D341Med (cell line): ENCODE measurements around the gene ANKIB1.

ENCODE experiments used
- DNase-seq: peaks from one replicate; pipeline ENCODE4 v3.0.0; 2012; ENCODE audit warnings: low spot score

The ANKIB1 gene

DNA sequence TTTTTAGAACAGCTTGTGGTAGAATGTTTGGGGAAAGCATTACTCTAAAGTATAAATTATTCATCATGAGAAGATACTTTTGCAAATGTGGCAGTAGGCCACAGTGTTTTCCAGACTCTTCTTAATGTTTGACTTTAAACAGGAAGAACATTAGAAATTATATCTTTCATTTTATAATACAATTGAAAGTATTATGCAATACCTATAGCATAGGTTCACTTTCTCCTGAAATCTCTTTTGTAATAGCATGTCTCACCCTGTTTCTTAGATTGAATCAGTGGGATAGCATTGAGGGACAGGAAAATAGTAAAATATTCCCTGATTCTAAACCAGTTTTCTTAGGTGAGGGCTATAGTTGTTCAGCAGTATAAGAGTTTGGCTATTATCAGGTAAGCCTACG lies 23.1 kb downstream of the ANKIB1 start:
- DNase-seq = no peak

DNA sequence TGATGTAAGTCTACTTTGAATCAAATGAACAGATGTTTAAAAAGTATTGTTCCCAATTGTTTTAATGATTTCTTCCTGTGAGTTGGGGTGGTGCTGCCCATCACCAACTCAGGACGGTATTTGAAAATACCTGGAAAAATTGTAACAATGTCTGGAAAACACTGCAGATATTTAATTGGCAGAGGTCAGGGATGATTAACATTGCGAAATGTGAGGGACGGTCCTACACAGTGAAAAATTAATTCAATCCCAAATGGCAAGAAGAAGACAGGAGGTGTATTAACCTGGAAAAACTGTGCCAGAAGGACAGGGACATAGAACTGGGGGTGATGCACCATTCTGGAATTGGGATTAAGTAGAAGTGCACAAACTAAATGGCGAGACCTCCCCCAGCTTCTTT lies 29.6 kb downstream of the ANKIB1 start:
- DNase-seq = no peak

DNA sequence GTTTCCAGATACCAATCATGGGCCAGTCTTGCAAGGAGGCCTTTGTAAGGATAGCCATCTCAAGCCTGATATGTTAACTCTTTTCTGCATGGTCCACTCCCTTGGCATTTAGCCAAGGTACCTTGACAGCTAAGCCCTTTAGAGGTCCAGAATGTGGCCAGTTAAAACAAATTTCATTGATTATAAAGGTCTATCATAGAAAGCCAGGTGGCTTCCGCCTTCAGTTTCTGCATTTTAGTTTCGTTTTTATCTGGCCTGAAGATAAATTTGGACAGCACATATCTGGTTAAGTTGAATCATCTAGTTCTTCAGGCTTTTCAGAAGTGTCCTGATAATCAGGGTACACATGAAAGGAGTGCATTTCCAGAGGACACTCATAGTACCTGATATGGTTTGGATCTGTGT lies 30.7 kb downstream of the ANKIB1 start:
- DNase-seq = no peak

DNA sequence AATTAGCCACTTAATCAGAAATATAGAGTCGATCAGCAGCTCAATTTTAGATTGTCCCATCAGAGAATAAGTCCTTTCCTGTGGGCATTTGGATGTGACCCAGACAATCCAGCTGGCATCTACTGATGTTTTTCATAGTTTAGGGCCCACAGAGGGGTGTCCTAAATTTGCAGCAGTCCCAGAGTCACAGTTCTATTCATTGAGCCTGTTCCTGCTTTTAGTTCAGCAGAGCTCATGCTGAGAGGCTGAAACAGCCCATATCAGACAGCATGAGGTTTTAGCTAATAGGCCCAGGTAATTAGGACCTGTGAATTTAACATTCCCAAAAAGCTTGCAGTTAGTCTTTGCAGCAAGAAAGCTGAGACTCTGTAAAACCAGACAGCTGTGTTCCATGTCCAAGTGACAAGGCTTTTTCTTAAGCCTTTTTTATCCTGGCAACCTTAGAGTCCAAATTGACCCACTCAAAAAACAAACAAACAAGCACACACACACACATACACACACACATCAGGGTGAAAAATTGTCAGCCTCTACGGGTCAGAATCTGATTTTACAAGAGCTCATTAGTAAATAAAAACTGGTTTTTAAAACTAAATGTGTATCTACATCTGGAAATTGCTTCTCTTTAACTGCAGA lies 33.7 kb downstream of the ANKIB1 start:
- no peak for DNase-seq

DNA sequence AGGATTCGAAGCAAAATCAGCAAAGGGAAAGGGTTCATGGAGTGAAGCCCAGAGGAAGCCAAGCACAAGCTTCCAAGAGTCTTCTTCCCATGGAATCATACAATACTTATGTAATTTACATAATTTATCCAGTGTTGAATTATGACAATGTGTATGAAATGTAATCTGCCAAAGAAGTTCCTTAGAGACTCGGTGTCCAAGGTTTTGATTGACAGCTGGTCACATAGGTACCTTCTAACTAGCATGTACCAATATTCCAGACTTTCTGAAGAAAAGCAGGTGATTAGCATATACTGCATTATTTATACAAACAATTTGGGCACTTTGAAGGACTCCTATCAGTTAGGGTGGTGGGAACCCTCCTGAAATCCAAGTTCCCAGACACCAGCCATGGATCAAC lies 35.3 kb downstream of the ANKIB1 start:
- DNase-seq = no peak

DNA sequence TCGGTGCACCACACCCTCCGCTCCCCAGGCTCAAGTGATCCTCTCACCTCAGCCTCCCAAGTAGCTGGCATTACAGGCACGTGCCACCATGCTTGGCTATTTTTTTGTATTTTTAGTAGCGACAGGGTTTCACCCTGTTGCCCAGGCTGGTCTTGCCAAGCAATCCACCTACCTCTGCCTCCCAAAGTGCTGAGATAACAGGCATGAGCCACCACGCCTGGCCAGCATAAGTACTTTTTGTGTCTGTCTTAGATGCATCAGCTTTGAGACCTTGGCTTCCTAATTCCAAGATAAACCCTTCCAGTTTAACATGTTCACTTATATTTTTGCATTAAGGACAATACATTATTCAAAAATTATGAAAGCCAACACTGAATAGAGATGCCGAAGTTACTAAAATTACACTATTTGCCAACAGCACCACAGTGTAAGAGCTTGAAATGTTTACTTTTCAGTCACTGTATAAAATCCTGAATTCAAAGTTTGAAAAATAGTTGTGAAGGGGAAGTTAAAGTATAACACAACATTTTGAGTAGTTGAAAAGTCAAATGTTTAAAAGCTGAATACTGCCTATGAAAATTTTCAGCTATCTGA lies 36.5 kb downstream of the ANKIB1 start:
- no peak for DNase-seq

DNA sequence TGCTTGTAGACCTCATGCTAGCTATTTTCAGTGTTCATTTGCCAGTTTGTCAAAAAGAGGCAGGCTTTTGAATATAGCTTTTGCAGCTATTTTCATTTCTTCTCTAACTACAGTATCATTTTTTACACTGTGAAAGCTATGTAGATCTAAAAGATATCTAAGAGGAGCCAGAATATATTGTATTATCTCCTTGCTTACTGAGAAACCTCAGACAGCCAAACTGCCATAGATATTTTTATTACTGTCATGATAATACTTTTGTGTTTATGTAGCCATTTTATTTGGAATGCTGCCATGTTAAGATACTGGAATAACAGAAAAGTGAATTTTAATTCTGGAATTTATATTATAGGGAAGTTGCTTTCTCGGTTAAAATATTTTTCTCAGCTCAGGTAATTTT lies 37.2 kb downstream of the ANKIB1 start:
- no peak for DNase-seq

DNA sequence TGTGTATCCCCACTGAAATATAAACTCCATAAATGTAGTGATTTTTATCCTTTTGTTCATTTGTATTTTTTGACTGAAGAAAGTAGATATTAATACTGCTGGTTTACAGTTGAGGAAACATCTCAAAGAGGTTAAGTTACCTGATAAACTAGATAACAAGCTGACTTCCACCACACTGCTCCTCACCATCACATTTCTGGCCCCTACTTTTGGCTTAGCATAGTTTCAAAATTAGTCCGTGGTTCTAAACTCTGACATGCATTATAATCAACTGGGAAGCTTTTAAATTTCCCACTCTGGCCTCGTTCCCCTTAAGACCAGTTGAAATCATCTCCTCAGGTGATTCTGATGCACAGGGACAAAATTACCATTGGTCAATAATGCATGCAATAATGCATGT lies 43.5 kb downstream of the ANKIB1 start:
- DNase-seq = no peak

DNA sequence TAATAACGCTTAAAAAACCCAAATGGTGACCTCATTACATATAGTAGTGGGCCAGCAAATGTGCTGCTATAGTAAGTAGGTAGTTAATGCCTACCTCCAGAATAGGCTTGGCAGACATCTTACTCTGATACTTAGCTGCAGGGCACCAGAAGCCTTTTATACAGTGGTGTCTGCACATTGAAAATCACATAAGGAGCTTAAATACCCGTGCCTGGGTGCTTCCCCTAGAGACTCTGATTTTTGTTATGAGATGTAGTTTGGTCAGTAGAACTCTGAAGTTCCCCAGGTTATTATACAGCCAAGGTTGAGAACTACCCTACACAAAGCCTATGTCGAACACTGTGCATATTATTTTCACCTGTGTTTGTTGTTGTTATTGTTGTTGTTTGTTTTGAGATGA lies 47.2 kb downstream of the ANKIB1 start:
- DNase-seq = peak; percentile 65

DNA sequence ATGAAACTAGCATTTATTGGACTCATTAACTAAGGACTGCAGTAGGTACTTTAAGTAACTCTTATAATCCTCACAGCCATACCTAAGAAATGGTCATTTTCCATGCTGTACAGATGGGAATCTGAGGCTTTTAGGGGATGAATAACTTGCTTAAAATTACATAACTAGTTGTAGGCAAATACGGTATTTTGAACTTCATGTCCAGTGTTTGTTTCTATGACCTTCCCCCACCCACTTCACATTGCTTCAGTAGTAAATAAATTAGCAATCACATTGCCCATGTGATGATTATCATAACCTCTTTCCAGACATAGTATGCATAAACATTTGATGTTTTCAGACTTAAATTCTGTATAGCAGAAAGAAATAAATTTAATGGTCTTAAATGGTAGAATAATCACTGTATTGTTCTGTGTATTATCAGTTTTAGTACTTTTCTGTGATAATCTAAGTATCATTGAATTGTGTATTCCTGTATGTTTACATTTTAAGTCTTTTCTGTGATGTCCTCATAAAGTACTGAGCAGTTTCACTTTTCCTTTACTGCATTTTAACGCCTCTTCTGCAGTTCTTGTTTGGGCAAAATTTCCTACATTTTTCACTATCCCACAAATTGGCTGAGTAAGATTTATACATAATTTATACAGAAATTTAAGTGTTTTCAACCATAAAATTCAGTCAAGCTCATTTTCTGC lies 48.3 kb downstream of the ANKIB1 start:
- DNase-seq = no peak

DNA sequence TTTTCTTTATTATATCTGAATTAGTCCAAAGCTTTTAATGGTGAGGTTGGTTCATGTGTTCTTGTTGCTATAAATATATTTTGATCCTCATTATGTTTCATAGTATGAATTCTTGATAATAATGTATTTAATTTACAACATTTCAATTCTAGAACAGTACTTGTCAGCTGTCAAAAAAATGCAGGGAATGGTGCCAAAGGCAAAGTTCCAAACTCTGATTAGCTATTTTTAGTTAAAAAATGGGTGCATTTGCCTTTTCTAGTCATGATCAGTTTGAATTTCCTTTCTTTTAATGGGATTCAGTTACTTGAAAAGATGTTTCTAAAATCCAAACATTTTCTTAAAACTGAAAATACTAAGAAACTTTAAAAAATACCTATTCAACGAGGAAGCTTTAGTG lies 49.6 kb downstream of the ANKIB1 start:
- DNase-seq = no peak

DNA sequence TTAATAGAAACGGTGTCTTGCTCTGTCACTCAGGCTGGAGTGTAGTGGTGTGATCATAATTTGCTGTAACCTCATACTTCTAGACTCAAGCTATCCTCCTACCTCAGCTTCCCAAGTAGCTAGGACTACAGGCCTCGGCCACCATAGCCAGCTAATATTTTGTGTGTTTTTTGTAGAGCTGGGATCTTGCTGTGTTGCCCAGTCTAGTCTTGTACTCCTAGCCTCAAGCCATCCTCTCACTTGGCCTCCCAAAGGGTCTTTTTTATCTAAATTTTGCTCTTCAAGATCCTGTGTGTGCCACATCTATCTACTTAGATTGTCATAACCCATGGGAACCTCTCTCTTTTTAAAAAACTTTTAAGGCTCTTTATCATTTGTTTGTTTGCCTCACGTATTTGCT lies 50.5 kb downstream of the ANKIB1 start:
- no peak for DNase-seq

DNA sequence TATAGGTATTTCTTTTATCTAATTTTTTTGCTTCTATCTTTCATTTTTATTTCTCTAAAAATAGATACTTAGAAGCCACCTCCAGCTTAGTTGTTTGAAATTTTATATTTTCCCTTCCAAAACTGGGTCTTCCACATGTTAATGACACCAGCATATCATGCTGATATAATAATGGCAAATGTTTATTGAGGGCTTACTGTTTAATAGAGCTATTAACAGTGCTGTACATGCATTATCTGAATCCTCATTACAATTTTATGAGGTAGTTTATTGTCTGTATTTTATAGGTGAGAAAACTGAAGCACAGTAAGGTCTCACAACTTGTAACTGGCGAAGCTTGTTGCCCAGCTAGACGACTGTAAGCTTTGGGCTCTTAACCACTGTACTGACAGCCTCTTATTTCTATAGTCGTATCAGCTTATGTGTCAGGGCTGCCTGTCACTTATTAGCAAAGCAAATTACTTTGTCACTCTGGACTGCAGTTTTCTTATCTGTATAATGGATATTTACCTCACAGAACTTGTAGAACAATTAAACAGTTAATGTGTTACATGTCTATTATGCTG lies 51.2 kb downstream of the ANKIB1 start:
- DNase-seq = no peak

DNA sequence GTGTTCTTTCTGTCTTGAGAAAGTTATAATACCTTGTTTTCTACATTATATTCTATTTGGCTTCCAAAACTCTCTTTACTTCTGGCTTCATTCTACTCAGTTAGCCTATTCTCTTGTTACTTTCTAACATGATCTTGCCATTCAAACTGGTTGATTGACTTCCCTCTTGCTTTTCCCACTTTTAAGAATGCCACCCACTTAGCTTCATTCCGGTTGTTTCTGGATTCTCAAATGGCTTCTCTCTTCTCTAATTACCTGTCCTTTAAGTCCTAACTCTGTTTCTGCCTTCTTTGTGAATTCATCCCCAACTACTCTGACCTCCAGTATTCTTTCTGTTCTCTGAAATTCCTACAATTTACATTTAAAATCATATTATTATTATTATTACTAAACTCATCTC lies 52.0 kb downstream of the ANKIB1 start:
- DNase-seq = no peak

DNA sequence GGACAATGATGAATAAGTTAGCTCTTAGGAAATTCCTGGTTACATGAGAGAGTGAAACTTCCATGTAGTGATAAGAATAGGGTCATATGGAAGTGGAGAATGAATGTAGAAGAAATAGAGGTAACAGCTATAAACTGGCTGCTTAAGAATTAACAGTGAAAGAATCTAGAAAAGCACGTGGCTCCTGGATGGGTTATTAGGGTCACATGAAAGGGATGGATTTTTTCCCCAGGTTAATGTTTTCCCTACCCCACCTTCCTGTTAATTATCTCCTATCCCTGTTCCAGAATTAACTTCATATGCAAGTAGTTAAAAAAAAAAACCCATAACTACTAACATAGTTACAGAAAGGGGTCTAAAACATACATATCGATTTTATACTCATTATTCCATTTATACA lies 58.0 kb downstream of the ANKIB1 start:
- no peak for DNase-seq

DNA sequence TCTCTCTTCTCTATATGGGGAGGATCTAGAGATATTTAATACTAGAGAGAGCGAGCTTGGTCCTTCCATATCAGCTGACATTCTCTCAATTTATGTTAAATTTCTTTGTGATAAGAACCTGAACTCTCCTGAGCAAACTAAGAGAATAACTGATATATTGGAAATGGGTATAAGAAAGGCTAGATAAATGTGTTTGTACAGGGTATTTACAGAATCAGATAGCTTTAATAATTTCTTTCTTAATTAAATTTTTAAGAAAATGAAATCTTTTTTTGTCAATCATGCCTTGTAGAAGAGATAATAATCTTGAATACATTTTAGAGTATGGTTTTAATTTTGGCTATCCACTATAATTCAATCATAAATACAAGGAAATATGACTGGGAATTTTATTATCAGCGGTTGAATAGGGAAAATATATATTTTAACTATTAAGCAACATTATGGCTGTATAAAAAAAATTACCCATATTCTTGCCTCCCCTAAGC lies 58.7 kb downstream of the ANKIB1 start:
- no peak for DNase-seq

DNA sequence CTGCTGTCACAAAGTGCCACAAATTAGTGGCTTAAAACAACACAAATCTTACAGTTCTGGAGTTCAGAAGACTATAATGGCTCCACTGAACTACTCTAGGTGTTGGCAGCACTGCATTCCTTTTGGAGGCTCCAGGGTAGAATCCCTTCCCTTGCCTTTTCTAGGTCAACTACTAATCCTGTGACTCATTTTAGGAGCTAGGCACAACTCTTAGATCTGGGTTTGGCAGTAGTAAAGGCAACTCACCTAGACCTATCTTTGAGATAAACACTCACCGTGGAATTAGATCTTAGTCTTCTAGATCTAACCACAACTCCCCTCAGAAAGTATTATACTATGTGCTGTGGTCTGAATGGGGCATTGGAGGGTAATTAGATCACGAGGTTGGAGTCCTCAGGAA lies 60.4 kb downstream of the ANKIB1 start:
- DNase-seq = no peak

DNA sequence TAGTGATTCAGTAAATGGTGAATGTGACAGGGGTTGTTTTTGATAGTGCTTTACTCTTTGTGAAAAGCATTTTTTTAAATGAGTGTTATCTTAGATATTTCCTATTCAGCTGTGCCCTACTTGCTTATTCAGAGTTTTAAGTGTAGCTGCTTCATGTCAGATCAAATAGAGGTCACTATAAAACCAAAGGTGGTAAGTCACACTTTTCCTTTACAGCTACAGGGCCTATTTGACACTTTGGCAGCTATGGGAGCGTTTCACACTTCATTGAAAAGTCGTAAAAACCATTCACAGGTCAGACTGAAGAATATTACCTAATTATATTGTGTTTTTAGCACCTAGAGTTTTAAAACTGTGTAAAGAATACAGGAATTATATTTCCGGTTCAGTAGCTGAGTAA lies 67.3 kb downstream of the ANKIB1 start:
- no peak for DNase-seq

DNA sequence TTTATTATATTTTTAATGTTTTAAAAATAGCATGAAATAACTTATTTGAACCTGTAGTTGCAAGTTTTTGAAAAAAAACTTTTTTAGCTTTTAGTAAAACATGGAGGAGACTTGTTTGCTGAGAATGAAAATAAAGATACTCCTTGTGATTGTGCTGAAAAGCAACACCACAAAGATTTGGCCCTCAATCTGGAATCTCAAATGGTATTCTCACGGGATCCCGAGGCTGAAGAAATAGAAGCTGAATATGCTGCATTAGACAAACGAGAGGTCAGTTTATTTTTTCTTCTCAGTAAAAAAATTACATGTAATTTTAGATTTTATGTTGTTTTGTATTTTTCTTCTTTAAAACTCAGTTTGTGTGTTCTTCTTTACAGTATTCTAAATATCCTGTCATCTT lies 73.5 kb downstream of the ANKIB1 start:
- DNase-seq = no peak

DNA sequence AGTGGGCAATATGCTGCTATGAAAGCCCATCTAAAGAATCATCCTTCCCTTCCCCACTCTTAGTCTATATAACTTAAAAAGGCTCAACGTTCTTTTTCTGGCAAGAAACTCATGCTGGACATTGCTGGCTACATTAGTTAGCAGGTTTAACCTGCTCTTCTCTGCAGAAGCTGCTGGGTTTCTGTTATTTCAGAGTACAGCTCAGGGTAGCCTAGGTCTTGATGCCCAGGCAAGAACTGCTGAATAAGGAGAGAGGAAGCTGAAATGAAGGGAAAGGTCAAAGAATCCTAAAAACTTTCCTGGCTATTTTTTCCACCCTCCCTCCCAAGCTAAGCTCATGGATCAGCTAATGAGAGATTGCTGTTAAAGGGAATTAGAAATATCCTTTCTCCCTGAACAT lies 79.4 kb downstream of the ANKIB1 start:
- no peak for DNase-seq

DNA sequence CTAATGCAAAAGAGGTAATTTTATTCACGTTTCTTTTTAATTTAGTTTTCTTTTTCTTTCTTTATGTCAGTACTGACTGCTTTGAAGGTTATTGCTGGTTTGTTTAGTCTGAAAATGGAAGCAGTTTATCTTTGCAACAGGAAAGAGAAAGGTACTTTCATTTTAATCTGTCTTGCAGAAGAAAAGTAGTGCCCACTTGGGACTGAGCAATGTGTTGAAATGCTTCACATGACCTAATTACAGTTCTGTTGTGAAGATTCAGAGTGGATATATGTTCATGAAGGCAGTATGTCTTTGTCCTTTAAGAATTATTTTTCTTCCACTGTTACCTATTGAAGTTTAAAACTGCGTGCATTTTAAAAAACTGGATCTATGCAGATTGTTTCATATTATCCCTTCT lies 80.1 kb downstream of the ANKIB1 start:
- DNase-seq = no peak

DNA sequence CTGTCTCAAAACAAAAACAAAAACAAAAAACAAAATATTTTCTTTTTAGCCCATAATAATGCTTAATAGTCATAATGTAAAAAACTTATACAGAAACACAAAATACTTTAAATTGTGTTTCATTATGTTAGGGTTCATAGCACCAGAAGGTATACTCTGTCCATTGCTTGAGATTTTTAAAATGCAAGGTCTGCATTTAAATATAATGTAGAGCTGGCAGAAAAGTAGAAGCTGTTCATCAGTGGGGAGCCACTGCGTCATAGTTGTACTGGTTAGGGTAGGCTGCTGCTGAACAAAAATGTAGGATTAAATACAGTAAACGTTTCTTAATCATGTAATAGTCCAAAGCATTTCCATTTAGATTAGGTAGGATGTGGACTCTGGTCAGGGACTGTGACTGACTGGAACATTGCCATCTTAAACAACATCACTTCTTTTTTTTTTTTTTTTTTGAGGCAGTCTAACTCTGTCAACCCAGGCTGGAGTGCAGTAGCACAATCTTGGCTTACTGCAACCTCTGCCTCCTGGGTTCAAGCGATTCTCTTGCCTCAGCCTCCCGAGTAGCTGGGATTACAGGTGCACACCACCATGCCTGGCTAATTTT lies 85.2 kb downstream of the ANKIB1 start:
- DNase-seq = no peak

DNA sequence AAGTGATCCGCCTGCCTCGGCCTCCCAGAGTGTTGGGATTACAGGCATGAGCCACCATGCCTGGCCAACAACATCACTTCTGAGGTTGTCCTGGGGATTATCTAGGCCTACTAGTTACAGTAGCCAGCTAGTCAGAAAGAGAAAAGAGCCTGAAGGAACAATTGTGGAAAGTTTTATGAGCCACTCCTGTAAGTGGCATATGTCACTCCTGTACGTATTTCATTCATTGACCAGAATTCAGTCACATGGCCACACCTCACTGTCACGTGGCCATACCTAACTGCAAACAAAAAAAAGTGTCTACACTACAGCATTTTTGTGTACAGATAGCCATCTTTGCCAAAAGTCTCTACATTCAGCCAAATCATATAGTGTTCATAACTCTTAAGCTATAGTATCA lies 85.7 kb downstream of the ANKIB1 start:
- DNase-seq = no peak
